ENCODE results near the gene PROC. TPM values are rescaled to one million over a fixed set of nuclear protein-coding genes. Genes with fewer than 3 reads are reported as not detected.

Gene PROC
- total RNA-seq, 4 donors from 2014 or later, result not detected

GRCh38 chr2:127417406-127417805, 821 bp upstream of the PROC start:
- Histone ChIP-seq H3K4me1 (peaks cover 12 to 19% (median 14%) of the 10 kb centered on the region in 4 donors), H3K4me3 (no peak overlapping the region), H3K36me3 (no peaks in the 10 kb centered on the region), H3K9me3 (no peaks in the 10 kb centered on the region), H3K27ac (replicated peaks in 1 of 4) (no peak overlapping the region), H3K27me3 (peaks cover 0 to 65% (median 12%) of the 10 kb centered on the region in 4 donors)
- WGBS, result 79% methylated on average over 8 of the region's 8 CpGs
- no peak for DNase-seq (ENCODE audit: extremely low spot score)
- TF ChIP-seq CTCF (IDR thresholded peaks at IDR 0.05), result no peak
- no peak for TF ChIP-seq POLR2AphosphoS5 (IDR thresholded peaks at IDR 0.05)
- no peak for TF ChIP-seq EP300 (IDR thresholded peaks at IDR 0.05)
- no peak for TF ChIP-seq POLR2A (IDR thresholded peaks at IDR 0.05; ENCODE audit: low read depth)
- intact Hi-C loops (cut with DNase I), result loop anchor here (5.0 kb wide), 2 partner anchors 35 to 90 kb away; no protein-coding TSS in a partner anchor

GRCh38 chr2:127419112-127419430, 844 bp downstream of the PROC start:
- no peaks in the 10 kb centered on the region for H3K9me3 ChIP-seq
- DNase-seq (ENCODE audit: extremely low spot score), result no peak
- TF ChIP-seq POLR2A (IDR thresholded peaks at IDR 0.05; ENCODE audit: low read depth), result no peak
- no peak for TF ChIP-seq CTCF (IDR thresholded peaks at IDR 0.05)
- no peak for TF ChIP-seq EP300 (IDR thresholded peaks at IDR 0.05)
- no peak for TF ChIP-seq POLR2AphosphoS5 (IDR thresholded peaks at IDR 0.05)
- H3K4me3 ChIP-seq, result no peak overlapping the region
- H3K27me3 ChIP-seq, result peaks cover 7 to 82% (median 27%) of the 10 kb centered on the region in 4 donors
- 92% methylated on average over 4 of the region's 4 CpGs for WGBS
- intact Hi-C loops (cut with DNase I), result loop anchor here (5.0 kb wide), 2 partner anchors 37 to 92 kb away; no protein-coding TSS in a partner anchor
- no peak overlapping the region for H3K27ac ChIP-seq (replicated peaks in 1 of 4)
- peaks cover 24 to 35% (median 28%) of the 10 kb centered on the region in 4 donors for H3K4me1 ChIP-seq
- H3K36me3 ChIP-seq, result no peaks in the 10 kb centered on the region

DNA sequence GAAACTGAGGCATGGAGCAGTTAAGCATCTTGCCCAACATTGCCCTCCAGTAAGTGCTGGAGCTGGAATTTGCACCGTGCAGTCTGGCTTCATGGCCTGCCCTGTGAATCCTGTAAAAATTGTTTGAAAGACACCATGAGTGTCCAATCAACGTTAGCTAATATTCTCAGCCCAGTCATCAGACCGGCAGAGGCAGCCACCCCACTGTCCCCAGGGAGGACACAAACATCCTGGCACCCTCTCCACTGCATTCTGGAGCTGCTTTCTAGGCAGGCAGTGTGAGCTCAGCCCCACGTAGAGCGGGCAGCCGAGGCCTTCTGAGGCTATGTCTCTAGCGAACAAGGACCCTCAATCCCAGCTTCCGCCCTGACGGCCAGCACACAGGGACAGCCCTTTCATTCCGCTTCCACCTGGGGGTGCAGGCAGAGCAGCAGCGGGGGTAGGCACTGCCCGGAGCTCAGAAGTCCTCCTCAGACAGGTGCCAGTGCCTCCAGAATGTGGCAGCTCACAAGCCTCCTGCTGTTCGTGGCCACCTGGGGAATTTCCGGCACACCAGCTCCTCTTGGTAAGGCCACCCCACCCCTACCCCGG, 1.3 kb downstream of the PROC start:
- Histone ChIP-seq H3K27ac (replicated peaks in 1 of 4) (no peak overlapping the region), H3K4me3 (no peak overlapping the region), H3K36me3 (no peaks in the 10 kb centered on the region), H3K4me1 (peaks cover 24 to 35% (median 28%) of the 10 kb centered on the region in 4 donors), H3K9me3 (no peaks in the 10 kb centered on the region), H3K27me3 (peaks cover 7 to 86% (median 30%) of the 10 kb centered on the region in 4 donors)
- no peak for DNase-seq (ENCODE audit: extremely low spot score)
- WGBS, result 82% methylated on average over 5 of the region's 15 CpGs
- TF ChIP-seq POLR2A (IDR thresholded peaks at IDR 0.05; ENCODE audit: low read depth), result no peak
- intact Hi-C loops (cut with DNase I), result loop anchor here (5.0 kb wide), 2 partner anchors 37 to 92 kb away; no protein-coding TSS in a partner anchor

- H3K9me3 ChIP-seq, result no peaks in the 10 kb centered on the region
- no peak overlapping the region for H3K27ac ChIP-seq (replicated peaks in 1 of 4)
- intact Hi-C loops (cut with DNase I), result no loop called here
- H3K4me1 ChIP-seq, result peaks cover 24 to 32% (median 28%) of the 10 kb centered on the region in 4 donors
- TF ChIP-seq POLR2A (IDR thresholded peaks at IDR 0.05; ENCODE audit: low read depth) (no peak), POLR2AphosphoS5 (IDR thresholded peaks at IDR 0.05) (no peak), EP300 (IDR thresholded peaks at IDR 0.05) (no peak), CTCF (IDR thresholded peaks at IDR 0.05) (no peak)
- no peaks in the 10 kb centered on the region for H3K36me3 ChIP-seq
- DNase-seq (ENCODE audit: extremely low spot score), result no peak
- peaks cover 7 to 93% (median 30%) of the 10 kb centered on the region in 4 donors for H3K27me3 ChIP-seq
- no peak overlapping the region for H3K4me3 ChIP-seq
- WGBS, result 78% methylated on average over 8 of the region's 8 CpGs
Measured at GRCh38 chr2:127420039-127420864, 2.0 kb downstream of the PROC start.

- 83% methylated on average over 14 of the region's 15 CpGs for WGBS
- H3K4me3 ChIP-seq, result no peak overlapping the region
- H3K27ac ChIP-seq (replicated peaks in 1 of 4), result no peak overlapping the region
- TF ChIP-seq POLR2AphosphoS5 (IDR thresholded peaks at IDR 0.05), result no peak
- TF ChIP-seq POLR2A (IDR thresholded peaks at IDR 0.05; ENCODE audit: low read depth), result no peak
- TF ChIP-seq EP300 (IDR thresholded peaks at IDR 0.05), result no peak
- no peak for TF ChIP-seq CTCF (IDR thresholded peaks at IDR 0.05)
- H3K27me3 ChIP-seq, result peaks cover 7 to 97% (median 30%) of the 10 kb centered on the region in 4 donors
- H3K9me3 ChIP-seq, result no peaks in the 10 kb centered on the region
- no peaks in the 10 kb centered on the region for H3K36me3 ChIP-seq
- peaks cover 14 to 22% (median 19%) of the 10 kb centered on the region in 4 donors for H3K4me1 ChIP-seq
- DNase-seq (ENCODE audit: extremely low spot score), result no peak
- intact Hi-C loops (cut with DNase I), result no loop called here
Measured at GRCh38 chr2:127421116-127421800, 3.0 kb downstream of the PROC start.

All from esophagus muscularis mucosa (tissue), 4 donors.